Tibial nerve (tissue), 4 donors: ENCODE results near the gene STAT4.

Source experiments
- EP300 ChIP-seq, 2 donors: sonication (generic); formaldehyde crosslinking; IDR thresholded peaks; one replicate each; pipeline ENCODE4 v1.6.1; 2017; ENCODE audit warnings: antibody characterized with exemption in 2 of 2, mild to moderate bottlenecking in 1 of 2
- POLR2A ChIP-seq, 2 donors: fragments of 450-650 bp; IDR thresholded peaks; one replicate each; pipeline ENCODE4 v1.6.1; 2017; ENCODE audit warnings: antibody characterized with exemption in 2 of 2, mild to moderate bottlenecking in 2 of 2, moderate library complexity in 2 of 2
- TF ChIP-seq, protein P1 (sequence below), 5 experiments: fragments of 200-600 bp in 3 of 5; fragments of 450-650 bp in 2 of 5; sonication (generic) in 3 of 5; IDR thresholded peaks; one replicate each; pipeline ENCODE4 v1.5.1; 2016 to 2019; ENCODE audit warnings: antibody characterized with exemption in 5 of 5, mild to moderate bottlenecking in 3 of 5, moderate library complexity in 2 of 5

DNA sequence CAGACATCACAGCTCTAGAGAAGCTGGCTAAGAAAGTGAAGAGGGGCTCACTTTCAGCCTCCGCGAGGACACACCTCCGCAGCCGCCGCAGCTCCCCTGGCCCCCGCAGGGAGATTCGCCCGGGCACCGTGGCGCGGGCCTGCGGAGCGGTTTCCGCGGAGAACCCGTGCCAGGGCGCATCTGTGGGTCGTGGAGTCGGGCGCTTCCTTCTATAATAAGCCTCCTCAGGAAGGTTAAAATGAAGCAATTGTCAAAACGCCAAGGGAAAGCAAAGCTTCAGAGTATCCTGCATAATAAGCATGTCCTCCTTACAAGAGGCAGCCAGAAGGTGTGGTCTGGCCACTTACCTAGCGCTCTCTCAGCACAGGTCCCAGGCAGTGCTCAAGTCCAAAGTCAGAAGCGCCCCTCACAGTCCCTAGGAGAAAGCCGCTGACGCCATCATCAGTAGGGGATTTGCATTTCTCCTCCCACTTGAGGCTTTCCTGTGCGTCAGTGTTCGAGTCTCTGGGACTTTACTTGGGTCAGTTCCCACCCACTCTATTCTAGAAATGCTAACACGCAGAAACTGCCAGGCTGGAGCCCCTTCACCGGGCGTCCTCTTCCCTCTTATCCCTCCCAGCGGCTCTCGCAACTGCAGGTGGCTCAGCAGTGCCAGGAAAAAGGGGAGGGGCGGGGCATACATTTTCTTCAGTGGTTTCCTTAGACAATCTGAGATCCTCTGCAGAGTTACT lies at the start of gene STAT4:
- TF ChIP-seq POLR2A (IDR thresholded peaks at IDR 0.05), result no peak
- TF ChIP-seq, protein P1, sequence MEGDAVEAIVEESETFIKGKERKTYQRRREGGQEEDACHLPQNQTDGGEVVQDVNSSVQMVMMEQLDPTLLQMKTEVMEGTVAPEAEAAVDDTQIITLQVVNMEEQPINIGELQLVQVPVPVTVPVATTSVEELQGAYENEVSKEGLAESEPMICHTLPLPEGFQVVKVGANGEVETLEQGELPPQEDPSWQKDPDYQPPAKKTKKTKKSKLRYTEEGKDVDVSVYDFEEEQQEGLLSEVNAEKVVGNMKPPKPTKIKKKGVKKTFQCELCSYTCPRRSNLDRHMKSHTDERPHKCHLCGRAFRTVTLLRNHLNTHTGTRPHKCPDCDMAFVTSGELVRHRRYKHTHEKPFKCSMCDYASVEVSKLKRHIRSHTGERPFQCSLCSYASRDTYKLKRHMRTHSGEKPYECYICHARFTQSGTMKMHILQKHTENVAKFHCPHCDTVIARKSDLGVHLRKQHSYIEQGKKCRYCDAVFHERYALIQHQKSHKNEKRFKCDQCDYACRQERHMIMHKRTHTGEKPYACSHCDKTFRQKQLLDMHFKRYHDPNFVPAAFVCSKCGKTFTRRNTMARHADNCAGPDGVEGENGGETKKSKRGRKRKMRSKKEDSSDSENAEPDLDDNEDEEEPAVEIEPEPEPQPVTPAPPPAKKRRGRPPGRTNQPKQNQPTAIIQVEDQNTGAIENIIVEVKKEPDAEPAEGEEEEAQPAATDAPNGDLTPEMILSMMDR (IDR thresholded peaks at IDR 0.05), result no peak
- no peak for TF ChIP-seq EP300 (IDR thresholded peaks at IDR 0.05)
